ENCODE measurements around the gene CARMIL1.

GRCh38 chr6:25583099-25583498 is 303.9 kb downstream of the CARMIL1 start:
- TF ChIP-seq CTCF (IDR thresholded peaks at IDR 0.05) (no peak), POLR2A (IDR thresholded peaks at IDR 0.05) (no peak)
